ENCODE results near the gene DSTYK.

Gene DSTYK

GRCh38 chr1:205214756-205215155 is 3.3 kb upstream of the DSTYK start:
- no peaks in the 10 kb centered on the region for H3K9me3 ChIP-seq (ENCODE audit: control insufficient read depth, insufficient read depth, low read depth, low read length)
- H3K4me1 ChIP-seq (ENCODE audit: control insufficient read depth, insufficient read depth, low read length) = no peaks in the 10 kb centered on the region
- no peaks in the 10 kb centered on the region for H3K36me3 ChIP-seq (ENCODE audit: control insufficient read depth, insufficient read depth, low read length)
- H3K4me3 ChIP-seq (ENCODE audit: low read depth, low read length) = no peak overlapping the region
- no peaks in the 10 kb centered on the region for H3K27me3 ChIP-seq (ENCODE audit: control insufficient read depth, insufficient read depth, low read length)
- H3K27ac ChIP-seq (ENCODE audit: low read depth, low read length) = no peak overlapping the region
- no peak overlapping the region for H3K9ac ChIP-seq (ENCODE audit: low read length)

DNA sequence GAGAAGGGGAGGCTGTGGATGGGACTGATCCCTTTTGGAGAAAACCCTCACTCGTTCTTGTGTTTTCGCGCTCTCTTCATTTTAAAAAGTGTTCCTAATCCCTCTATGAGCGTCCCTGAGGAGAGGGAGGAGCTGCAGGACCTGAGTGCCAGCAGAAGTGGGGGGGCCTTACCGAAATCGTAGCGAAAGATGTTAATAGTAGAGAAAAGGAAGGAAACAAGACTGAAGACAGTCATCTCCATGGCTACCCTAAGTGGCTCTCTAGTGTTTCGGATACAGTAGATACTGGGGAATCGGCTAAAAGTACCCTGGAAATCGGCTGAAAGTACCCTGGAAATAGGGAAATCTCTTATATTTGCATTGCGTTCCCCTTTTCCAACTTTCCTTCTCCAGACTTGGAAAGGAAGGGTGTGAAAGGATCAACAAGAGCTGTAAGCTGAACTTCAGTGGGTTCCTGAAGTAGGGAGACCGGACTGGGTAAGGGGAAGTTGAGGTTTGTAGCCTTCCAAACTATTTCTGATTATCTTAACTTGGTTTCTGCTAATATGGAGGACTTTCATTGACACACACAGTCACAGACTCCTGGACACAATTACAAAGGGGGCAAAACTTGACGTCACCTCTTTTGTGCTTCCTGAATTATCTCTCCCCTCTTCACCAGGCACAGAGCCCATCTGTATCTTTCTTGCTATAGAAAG is 486 bp upstream of the DSTYK start:
- H3K9ac ChIP-seq (ENCODE audit: low read length) = peak overlapping the region; percentile 62
- no peak overlapping the region for H3K27ac ChIP-seq (ENCODE audit: low read depth, low read length)

GRCh38 chr1:205210756-205211168 is 740 bp downstream of the DSTYK start:
- H3K27ac ChIP-seq (ENCODE audit: low read depth, low read length) = peak overlapping the region; percentile 61; the same call in 1 of the 2 replicates
- H3K4me1 ChIP-seq (ENCODE audit: control insufficient read depth, insufficient read depth, low read length) = no peaks in the 10 kb centered on the region
- H3K9me3 ChIP-seq (ENCODE audit: control insufficient read depth, insufficient read depth, low read depth, low read length) = no peaks in the 10 kb centered on the region
- no peaks in the 10 kb centered on the region for H3K27me3 ChIP-seq (ENCODE audit: control insufficient read depth, insufficient read depth, low read length)
- peak overlapping the region; percentile 94 for H3K4me3 ChIP-seq (ENCODE audit: low read depth, low read length)
- H3K36me3 ChIP-seq (ENCODE audit: control insufficient read depth, insufficient read depth, low read length) = no peaks in the 10 kb centered on the region
- peak overlapping the region; percentile 62 for H3K9ac ChIP-seq (ENCODE audit: low read length)

More for the DNA sequence above, 486 bp upstream of the DSTYK start:
- Histone ChIP-seq H3K4me3 (ENCODE audit: low read depth, low read length) (peak overlapping the region; percentile 94), H3K9me3 (ENCODE audit: control insufficient read depth, insufficient read depth, low read depth, low read length) (no peaks in the 10 kb centered on the region), H3K27me3 (ENCODE audit: control insufficient read depth, insufficient read depth, low read length) (no peaks in the 10 kb centered on the region), H3K4me1 (ENCODE audit: control insufficient read depth, insufficient read depth, low read length) (no peaks in the 10 kb centered on the region), H3K36me3 (ENCODE audit: control insufficient read depth, insufficient read depth, low read length) (no peaks in the 10 kb centered on the region)

- Histone ChIP-seq H3K36me3 (ENCODE audit: control insufficient read depth, insufficient read depth, low read length) (no peaks in the 10 kb centered on the region), H3K27ac (ENCODE audit: low read depth, low read length) (no peak overlapping the region)
Measured at GRCh38 chr1:205208811-205209210, 2.7 kb downstream of the DSTYK start.

GRCh38 chr1:205205055-205205454 is 6.4 kb downstream of the DSTYK start:
- Histone ChIP-seq H3K4me1 (ENCODE audit: control insufficient read depth, insufficient read depth, low read length) (peaks cover 21% of the 10 kb centered on the region), H3K9me3 (ENCODE audit: control insufficient read depth, insufficient read depth, low read depth, low read length) (no peaks in the 10 kb centered on the region), H3K9ac (ENCODE audit: low read length) (no peak overlapping the region), H3K36me3 (ENCODE audit: control insufficient read depth, insufficient read depth, low read length) (no peaks in the 10 kb centered on the region), H3K27me3 (ENCODE audit: control insufficient read depth, insufficient read depth, low read length) (no peaks in the 10 kb centered on the region), H3K27ac (ENCODE audit: low read depth, low read length) (no peak overlapping the region), H3K4me3 (ENCODE audit: low read depth, low read length) (no peak overlapping the region)

More at GRCh38 chr1:205208811-205209210, 2.7 kb downstream of the DSTYK start:
- Histone ChIP-seq H3K4me3 (ENCODE audit: low read depth, low read length) (no peak overlapping the region), H3K4me1 (ENCODE audit: control insufficient read depth, insufficient read depth, low read length) (peaks cover 4% of the 10 kb centered on the region; the same call in 1 of the 2 replicates), H3K27me3 (ENCODE audit: control insufficient read depth, insufficient read depth, low read length) (no peaks in the 10 kb centered on the region), H3K9me3 (ENCODE audit: control insufficient read depth, insufficient read depth, low read depth, low read length) (no peaks in the 10 kb centered on the region), H3K9ac (ENCODE audit: low read length) (no peak overlapping the region)

GRCh38 chr1:205204552-205204951 is 7.0 kb downstream of the DSTYK start:
- peaks cover 21% of the 10 kb centered on the region for H3K4me1 ChIP-seq (ENCODE audit: control insufficient read depth, insufficient read depth, low read length)
- H3K27ac ChIP-seq (ENCODE audit: low read depth, low read length) = no peak overlapping the region
- no peaks in the 10 kb centered on the region for H3K27me3 ChIP-seq (ENCODE audit: control insufficient read depth, insufficient read depth, low read length)
- no peak overlapping the region for H3K9ac ChIP-seq (ENCODE audit: low read length)
- H3K4me3 ChIP-seq (ENCODE audit: low read depth, low read length) = no peak overlapping the region
- no peaks in the 10 kb centered on the region for H3K9me3 ChIP-seq (ENCODE audit: control insufficient read depth, insufficient read depth, low read depth, low read length)
- no peaks in the 10 kb centered on the region for H3K36me3 ChIP-seq (ENCODE audit: control insufficient read depth, insufficient read depth, low read length)

GRCh38 chr1:205199931-205200299 is 11.6 kb downstream of the DSTYK start:
- Histone ChIP-seq H3K4me1 (ENCODE audit: control insufficient read depth, insufficient read depth, low read length) (peaks cover 27% of the 10 kb centered on the region), H3K36me3 (ENCODE audit: control insufficient read depth, insufficient read depth, low read length) (no peaks in the 10 kb centered on the region), H3K9ac (ENCODE audit: low read length) (no peak overlapping the region), H3K4me3 (ENCODE audit: low read depth, low read length) (no peak overlapping the region), H3K27ac (ENCODE audit: low read depth, low read length) (no peak overlapping the region), H3K27me3 (ENCODE audit: control insufficient read depth, insufficient read depth, low read length) (no peaks in the 10 kb centered on the region), H3K9me3 (ENCODE audit: control insufficient read depth, insufficient read depth, low read depth, low read length) (no peaks in the 10 kb centered on the region)

- no peak overlapping the region for H3K4me3 ChIP-seq (ENCODE audit: low read depth, low read length)
- H3K9ac ChIP-seq (ENCODE audit: low read length) = no peak overlapping the region
- no peaks in the 10 kb centered on the region for H3K27me3 ChIP-seq (ENCODE audit: control insufficient read depth, insufficient read depth, low read length)
- H3K9me3 ChIP-seq (ENCODE audit: control insufficient read depth, insufficient read depth, low read depth, low read length) = no peaks in the 10 kb centered on the region
- H3K27ac ChIP-seq (ENCODE audit: low read depth, low read length) = no peak overlapping the region
- peaks cover 27% of the 10 kb centered on the region for H3K4me1 ChIP-seq (ENCODE audit: control insufficient read depth, insufficient read depth, low read length)
- no peaks in the 10 kb centered on the region for H3K36me3 ChIP-seq (ENCODE audit: control insufficient read depth, insufficient read depth, low read length)
Measured at GRCh38 chr1:205199090-205199930, 12.2 kb downstream of the DSTYK start.

GRCh38 chr1:205192287-205192686 is 19.2 kb downstream of the DSTYK start:
- peaks cover 3% of the 10 kb centered on the region; the same call in 1 of the 2 replicates for H3K36me3 ChIP-seq (ENCODE audit: control insufficient read depth, insufficient read depth, low read length)
- H3K27ac ChIP-seq (ENCODE audit: low read depth, low read length) = no peak overlapping the region
- H3K4me3 ChIP-seq (ENCODE audit: low read depth, low read length) = 0 out of 2 replicates have a peak overlapping the region, but pooled peaks have one; percentile 29
- H3K27me3 ChIP-seq (ENCODE audit: control insufficient read depth, insufficient read depth, low read length) = no peaks in the 10 kb centered on the region
- H3K9ac ChIP-seq (ENCODE audit: low read length) = no peak overlapping the region
- peaks cover 62% of the 10 kb centered on the region for H3K4me1 ChIP-seq (ENCODE audit: control insufficient read depth, insufficient read depth, low read length)
- H3K9me3 ChIP-seq (ENCODE audit: control insufficient read depth, insufficient read depth, low read depth, low read length) = no peaks in the 10 kb centered on the region

DNA sequence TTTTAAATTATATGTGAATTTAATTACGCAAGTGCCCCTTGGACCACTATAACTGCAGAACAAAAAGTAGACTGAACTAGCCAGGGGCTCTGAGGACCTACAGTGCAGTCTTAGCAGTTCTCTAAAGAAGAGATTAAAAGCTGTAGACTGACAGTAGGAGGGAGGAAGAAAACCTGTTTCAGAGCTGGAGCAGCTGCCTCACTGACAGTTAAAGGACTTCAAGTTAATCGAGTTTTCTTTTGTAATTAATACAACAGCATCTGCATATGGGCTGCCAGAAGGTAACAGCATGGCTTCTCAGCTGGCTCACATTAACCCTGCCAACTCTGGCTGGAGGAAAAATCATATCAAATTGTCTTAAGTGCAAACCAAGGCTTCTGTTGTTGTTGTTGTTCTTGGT is 19.9 kb downstream of the DSTYK start:
- H3K36me3 ChIP-seq (ENCODE audit: control insufficient read depth, insufficient read depth, low read length) = peaks cover 5% of the 10 kb centered on the region; the same call in 1 of the 2 replicates
- no peaks in the 10 kb centered on the region for H3K9me3 ChIP-seq (ENCODE audit: control insufficient read depth, insufficient read depth, low read depth, low read length)
- H3K27me3 ChIP-seq (ENCODE audit: control insufficient read depth, insufficient read depth, low read length) = no peaks in the 10 kb centered on the region
- H3K4me3 ChIP-seq (ENCODE audit: low read depth, low read length) = peak overlapping the region; percentile 30; the same call in 1 of the 2 replicates
- H3K4me1 ChIP-seq (ENCODE audit: control insufficient read depth, insufficient read depth, low read length) = peaks cover 64% of the 10 kb centered on the region
- H3K27ac ChIP-seq (ENCODE audit: low read depth, low read length) = no peak overlapping the region
- no peak overlapping the region for H3K9ac ChIP-seq (ENCODE audit: low read length)
